Transverse colon (tissue), 4 donors: ENCODE measurements around the gene PYGB. TPM values are rescaled to one million over a fixed set of nuclear protein-coding genes. Genes with fewer than 3 reads are reported as not detected.

ENCODE experiments used
- DNase-seq: peaks from one replicate; pipeline ENCODE4 v3.0.0-alpha.2; 2019
- H3K27ac ChIP-seq, 4 donors: fragments of 200-600 bp; sonication (generic); 2 replicates each; pipeline ENCODE4 v1.5.1; 2016 to 2018; ENCODE audit warnings: inconsistent platforms in 4 of 4
- H3K27me3 ChIP-seq: fragments of 200-600 bp; sonication (generic); 2 replicates; pipeline ENCODE4 v1.5.1; 2017; ENCODE audit warnings: inconsistent platforms
- H3K36me3 ChIP-seq, 4 donors: fragments of 200-600 bp; sonication (generic); 2 replicates each; pipeline ENCODE4 v1.5.1; 2017 to 2019; ENCODE audit warnings: inconsistent platforms in 4 of 4
- H3K4me1 ChIP-seq, 4 donors: fragments of 200-600 bp; sonication (generic); 2 replicates each; pipeline ENCODE4 v1.5.1; 2017 to 2020; ENCODE audit warnings: inconsistent platforms in 4 of 4
- H3K4me3 ChIP-seq, 4 donors: fragments of 200-600 bp; sonication (generic); 1 replicate in 1 of 4; 2 replicates in 3 of 4; pipeline versions ENCODE4 v1.5.1 to v1.6.1; 2017 to 2019; ENCODE audit warnings: inconsistent platforms in 4 of 4
- H3K9me3 ChIP-seq, 2 donors: fragments of 200-600 bp; sonication (generic); 2 replicates each; pipeline ENCODE4 v1.5.1; 2017 to 2019; ENCODE audit warnings: inconsistent platforms in 2 of 2
- EP300 ChIP-seq: sonication (generic); formaldehyde crosslinking; IDR thresholded peaks from one replicate; pipeline ENCODE4 v1.6.1; 2017; ENCODE audit warnings: antibody characterized with exemption, low read depth
- POLR2A ChIP-seq: fragments of 450-650 bp; IDR thresholded peaks from one replicate; pipeline ENCODE4 v1.6.1; 2016; ENCODE audit warnings: antibody characterized with exemption, mild to moderate bottlenecking, moderate library complexity
- POLR2AphosphoS5 ChIP-seq, 3 donors: sonication (generic); formaldehyde crosslinking; IDR thresholded peaks; one replicate each; pipeline ENCODE4 v1.6.1; 2016; ENCODE audit warnings: antibody characterized with exemption in 3 of 3
- WGBS, 2 donors: methylation state at CpG; one replicate each; pipeline ENCODE4 v1.1.5; 2018; ENCODE audit warnings: low coverage in 1 of 2; 5-methylcytosine and 5-hydroxymethylcytosine counted together
- in situ Hi-C, 4 donors: fragments of 200-750 bp; cut with MboI; loops; one replicate each; pipeline versions ENCODE4 v1.15.0 to v1.15.1; 2017; ENCODE audit warnings: low sequenced_read_pairs in 3 of 4, low pct_ligation_motif_present in 1 of 4, low pct_unique_long_range_greater_than_20kb in 1 of 4
- intact Hi-C: fragments of 100-400 bp; cut with DNase I; formaldehyde crosslinking; loops from one replicate; pipeline ENCODE4 v1.15.1; 2023; ENCODE audit warnings: low total_unique reads
- total RNA-seq, 4 donors: library from RNA; depleted of rRNA; stranded (reverse); fragments of >200 nt; gene quantifications; one replicate each; pipeline ENCODE4 v1.1.0, GENCODE V29; 2016
- TF ChIP-seq, protein P1 (sequence below), 5 experiments: fragments of 200-600 bp in 3 of 5; fragments of 450-650 bp in 2 of 5; sonication (generic) in 3 of 5; IDR thresholded peaks; 1 replicate in 2 of 5; 2 replicates in 3 of 5; pipeline ENCODE4 v1.5.1; 2016 to 2017; ENCODE audit warnings: antibody characterized with exemption in 5 of 5, inconsistent platforms in 3 of 5, mild to moderate bottlenecking in 2 of 5, moderate library complexity in 1 of 5

The PYGB gene
- total RNA-seq, 4 donors from 2014 or later = 195 to 554 (median 359) TPM

DNA sequence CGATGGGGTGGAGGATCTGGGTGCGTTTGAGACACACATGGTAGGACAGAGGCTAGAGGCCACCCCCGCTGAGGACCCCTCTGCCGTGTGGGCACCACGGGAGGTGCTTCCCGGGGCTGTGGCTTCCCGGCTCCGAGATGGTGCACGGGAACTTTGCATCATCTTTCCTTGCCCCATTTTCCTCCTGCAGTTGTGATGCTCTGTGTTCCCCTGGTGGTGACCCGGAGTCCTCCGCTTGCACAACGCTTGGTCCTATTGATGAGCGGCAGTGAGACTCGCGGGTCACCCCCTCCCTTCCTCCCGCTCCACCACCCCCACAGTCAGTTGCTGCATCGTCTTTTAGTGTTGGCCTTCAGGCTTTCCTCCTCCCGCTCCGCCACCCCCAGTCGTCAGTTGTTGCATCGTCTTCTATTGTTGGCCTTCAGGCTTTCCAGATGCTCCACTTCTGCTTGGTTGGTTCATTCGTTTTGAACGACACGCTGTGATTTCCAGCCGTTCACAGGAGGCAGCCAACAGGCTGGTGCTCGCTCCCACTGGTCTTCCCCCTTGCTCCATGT lies 37.3 kb downstream of the PYGB start:
- intact Hi-C loops = no loop called here
- peaks cover 0 to 64% (median 30%) of the 10 kb centered on the region in 4 donors for H3K36me3 ChIP-seq

GRCh38 chr20:25285856-25286798 lies 38.2 kb downstream of the PYGB start:
- no peak overlapping the region for H3K27ac ChIP-seq
- H3K9me3 ChIP-seq = no peaks in the 10 kb centered on the region
- H3K27me3 ChIP-seq = no peaks in the 10 kb centered on the region
- WGBS, 2 donors = 88% methylated on average over 20 of the region's 24 CpGs; no CpG with 5 or more reads in 1 of the 2 donors
- H3K4me3 ChIP-seq = no peak overlapping the region
- intact Hi-C loops = no loop called here
- DNase-seq = peak; percentile 3
- H3K4me1 ChIP-seq = no peaks in the 10 kb centered on the region
- TF ChIP-seq EP300 (no peak), POLR2A (no peak), POLR2AphosphoS5 (IDR thresholded peaks at IDR 0.05) (no peak)
- TF ChIP-seq, protein P1, sequence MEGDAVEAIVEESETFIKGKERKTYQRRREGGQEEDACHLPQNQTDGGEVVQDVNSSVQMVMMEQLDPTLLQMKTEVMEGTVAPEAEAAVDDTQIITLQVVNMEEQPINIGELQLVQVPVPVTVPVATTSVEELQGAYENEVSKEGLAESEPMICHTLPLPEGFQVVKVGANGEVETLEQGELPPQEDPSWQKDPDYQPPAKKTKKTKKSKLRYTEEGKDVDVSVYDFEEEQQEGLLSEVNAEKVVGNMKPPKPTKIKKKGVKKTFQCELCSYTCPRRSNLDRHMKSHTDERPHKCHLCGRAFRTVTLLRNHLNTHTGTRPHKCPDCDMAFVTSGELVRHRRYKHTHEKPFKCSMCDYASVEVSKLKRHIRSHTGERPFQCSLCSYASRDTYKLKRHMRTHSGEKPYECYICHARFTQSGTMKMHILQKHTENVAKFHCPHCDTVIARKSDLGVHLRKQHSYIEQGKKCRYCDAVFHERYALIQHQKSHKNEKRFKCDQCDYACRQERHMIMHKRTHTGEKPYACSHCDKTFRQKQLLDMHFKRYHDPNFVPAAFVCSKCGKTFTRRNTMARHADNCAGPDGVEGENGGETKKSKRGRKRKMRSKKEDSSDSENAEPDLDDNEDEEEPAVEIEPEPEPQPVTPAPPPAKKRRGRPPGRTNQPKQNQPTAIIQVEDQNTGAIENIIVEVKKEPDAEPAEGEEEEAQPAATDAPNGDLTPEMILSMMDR (IDR thresholded peaks at IDR 0.05) = no peak
- in situ Hi-C loops = loop anchor here in 1 of 4 donors (25.0 kb wide), 1 partner anchor 99 kb away; the partner anchor contains the start of gene ENTPD6
- peaks cover 0 to 65% (median 35%) of the 10 kb centered on the region in 4 donors for H3K36me3 ChIP-seq

More for the DNA sequence above, 37.3 kb downstream of the PYGB start:
- Histone ChIP-seq H3K4me1 (no peaks in the 10 kb centered on the region), H3K9me3 (no peaks in the 10 kb centered on the region), H3K27me3 (no peaks in the 10 kb centered on the region), H3K4me3 (no peak overlapping the region), H3K27ac (no peak overlapping the region)
- in situ Hi-C loops = loop anchor here in 1 of 4 donors (25.0 kb wide), 1 partner anchor 98 kb away; the partner anchor contains the start of gene ENTPD6
- 88 to 89% methylated on average over 9 to 26 of the region's 26 CpGs for WGBS, 2 donors
- peak; percentile 6 for DNase-seq
- TF ChIP-seq POLR2A = no peak
- TF ChIP-seq, protein P1 (IDR thresholded peaks at IDR 0.05) = no peak
- TF ChIP-seq POLR2AphosphoS5 (IDR thresholded peaks at IDR 0.05) = no peak
- no peak for TF ChIP-seq EP300

GRCh38 chr20:25286917-25287316 lies 39.0 kb downstream of the PYGB start:
- peak; percentile 5 for DNase-seq
- Histone ChIP-seq H3K36me3 (peaks cover 0 to 71% (median 33%) of the 10 kb centered on the region in 4 donors), H3K4me1 (no peaks in the 10 kb centered on the region), H3K9me3 (no peaks in the 10 kb centered on the region), H3K27ac (no peak overlapping the region), H3K27me3 (no peaks in the 10 kb centered on the region), H3K4me3 (no peak overlapping the region)
- in situ Hi-C loops (loop anchor here in 1 of 4 donors (25.0 kb wide), 1 partner anchor 100 kb away; the partner anchor contains the start of gene ENTPD6), intact Hi-C loops (no loop called here)
- TF ChIP-seq EP300 (no peak), POLR2AphosphoS5 (IDR thresholded peaks at IDR 0.05) (no peak), POLR2A (no peak)
- TF ChIP-seq, protein P1 (IDR thresholded peaks at IDR 0.05) = no peak
- WGBS, 2 donors = 92% methylated on average over 12 of the region's 12 CpGs; no CpG with 5 or more reads in 1 of the 2 donors
